SH-SY5Y (cell line): ENCODE data around the gene TCF23.

ENCODE experiments used
- GATA2 ChIP-seq: IDR thresholded peaks from 2 replicates; pipeline ENCODE4 v1.6.1; 2011; ENCODE audit warnings: mild to moderate bottlenecking, low read depth, low read length
- GATA3 ChIP-seq: IDR thresholded peaks from 2 replicates; pipeline ENCODE4 v1.6.1; 2011; ENCODE audit warnings: low read depth, mild to moderate bottlenecking, low read length, moderate library complexity

TCF23 gene

DNA sequence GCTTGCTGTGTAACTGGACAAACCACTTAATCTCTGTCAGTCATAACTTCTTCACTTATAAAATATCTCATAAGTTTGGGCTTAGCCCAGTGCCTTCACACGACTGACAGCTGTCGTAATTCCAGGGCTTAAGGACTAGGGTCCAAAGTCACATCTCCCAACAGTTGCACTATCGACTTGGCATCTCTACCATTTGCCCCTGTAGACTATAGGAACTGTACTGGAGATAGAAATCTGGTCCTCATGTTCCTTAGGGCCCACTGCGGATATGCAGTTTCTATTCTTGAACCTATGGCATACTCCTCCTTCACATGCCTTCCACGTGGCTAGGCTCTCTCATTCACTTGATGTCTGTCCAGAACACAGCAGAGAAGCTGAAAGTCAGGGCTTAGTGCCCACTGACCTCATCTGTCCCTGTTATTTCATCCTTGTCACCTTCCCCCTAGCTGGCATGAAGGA, 22.5 kb upstream of the TCF23 start:
- no peak for TF ChIP-seq GATA2
- TF ChIP-seq GATA3 = no peak

DNA sequence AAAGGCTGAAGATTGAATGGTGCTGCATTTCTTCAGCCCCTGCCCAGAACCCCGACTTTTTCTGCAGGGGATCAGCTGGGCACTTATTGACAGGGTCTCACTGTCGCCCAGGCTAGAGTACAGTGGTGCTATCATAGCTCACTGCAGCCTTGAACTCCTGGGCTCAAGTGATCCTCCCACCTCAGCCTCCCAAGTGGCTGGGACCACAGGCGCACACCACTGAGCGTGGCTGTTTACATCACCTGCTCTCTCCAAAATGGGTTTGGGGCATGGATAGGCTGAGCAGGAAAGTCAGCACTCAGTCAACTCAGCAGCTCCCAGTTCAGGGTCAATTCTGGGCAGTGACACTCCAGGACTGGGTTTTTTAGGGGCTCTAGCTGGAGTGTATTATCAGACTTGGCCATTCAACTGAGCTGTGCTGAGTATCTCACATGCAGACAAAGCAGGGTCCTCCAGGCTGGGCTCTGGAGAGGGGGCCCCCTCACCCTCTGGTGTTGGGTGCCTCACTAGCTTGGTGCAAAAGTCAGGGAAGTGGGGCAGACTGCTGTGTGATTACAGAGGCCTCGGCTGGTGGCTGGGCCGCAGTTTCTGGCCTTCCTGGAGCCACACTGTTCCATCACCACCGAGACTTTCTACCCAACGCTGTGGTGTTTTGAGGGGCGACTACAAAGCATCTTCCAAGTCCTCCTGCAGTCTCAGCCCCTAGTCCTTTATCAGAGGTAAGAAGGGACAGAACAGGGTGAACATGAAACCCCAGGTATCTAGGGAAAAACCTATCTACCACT, 20.7 kb upstream of the TCF23 start:
- no peak for TF ChIP-seq GATA2
- no peak for TF ChIP-seq GATA3

DNA sequence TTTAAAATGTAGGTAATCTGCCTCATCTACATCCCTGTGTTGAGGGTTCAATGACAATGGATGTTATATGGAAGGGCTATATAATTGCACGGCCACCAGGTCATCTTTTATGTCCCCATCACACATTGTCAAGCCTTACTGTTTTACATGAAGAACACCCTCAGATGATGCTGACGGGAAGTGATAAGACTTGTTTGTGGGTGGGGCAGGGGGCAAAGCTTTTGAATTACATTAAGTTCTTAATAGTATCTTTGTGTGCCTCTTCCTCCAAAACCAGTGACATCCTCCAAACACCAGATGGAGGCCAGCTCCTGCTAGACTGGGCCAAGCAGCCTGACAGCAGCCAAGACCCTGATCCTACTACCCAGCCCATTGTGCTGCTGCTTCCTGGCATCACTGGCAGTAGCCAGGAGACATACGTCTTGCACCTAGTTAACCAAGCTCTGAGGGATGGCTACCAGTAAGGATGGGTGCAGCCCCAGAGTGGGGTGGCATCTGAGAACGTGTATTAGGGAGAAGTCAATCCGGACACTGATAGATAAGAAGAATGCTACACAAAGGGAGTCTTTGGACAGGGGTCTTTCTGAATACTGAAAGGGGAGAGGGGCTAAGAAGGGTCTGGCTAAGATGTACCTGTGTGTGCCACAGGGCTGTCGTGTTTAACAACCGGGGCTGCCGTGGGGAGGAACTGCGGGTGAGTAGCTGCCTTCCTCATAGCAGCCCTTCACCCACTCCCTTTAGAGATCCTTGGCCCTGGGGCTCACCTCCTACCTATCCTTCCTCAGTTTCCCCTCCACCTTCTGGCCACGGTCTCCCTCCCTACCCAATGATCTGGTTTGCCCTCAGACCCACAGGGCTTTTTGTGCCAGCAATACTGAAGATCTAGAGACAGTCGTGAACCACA, 19.9 kb upstream of the TCF23 start:
- TF ChIP-seq GATA3 (no peak), GATA2 (no peak)

DNA sequence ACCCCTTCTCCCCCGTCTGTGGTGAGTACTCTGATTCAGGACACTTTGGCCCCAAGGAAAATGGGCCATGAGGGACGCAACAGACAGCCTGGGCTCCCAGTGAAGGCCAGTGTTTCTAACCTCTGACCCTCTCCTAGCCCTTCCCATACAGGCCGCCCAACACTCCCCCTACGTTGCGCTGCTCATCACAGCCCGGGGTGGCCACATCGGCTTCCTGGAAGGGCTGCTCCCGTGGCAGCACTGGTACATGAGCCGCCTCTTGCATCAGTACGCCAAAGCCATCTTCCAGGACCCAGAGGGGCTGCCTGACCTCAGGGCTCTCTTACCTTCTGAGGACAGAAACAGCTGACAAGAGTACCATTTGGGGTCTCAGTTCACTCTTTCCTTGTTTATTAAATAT, 18.4 kb upstream of the TCF23 start:
- TF ChIP-seq GATA3 (no peak), GATA2 (no peak)

GRCh38 chr2:27131429-27131828, 17.4 kb upstream of the TCF23 start:
- no peak for TF ChIP-seq GATA2
- no peak for TF ChIP-seq GATA3

DNA sequence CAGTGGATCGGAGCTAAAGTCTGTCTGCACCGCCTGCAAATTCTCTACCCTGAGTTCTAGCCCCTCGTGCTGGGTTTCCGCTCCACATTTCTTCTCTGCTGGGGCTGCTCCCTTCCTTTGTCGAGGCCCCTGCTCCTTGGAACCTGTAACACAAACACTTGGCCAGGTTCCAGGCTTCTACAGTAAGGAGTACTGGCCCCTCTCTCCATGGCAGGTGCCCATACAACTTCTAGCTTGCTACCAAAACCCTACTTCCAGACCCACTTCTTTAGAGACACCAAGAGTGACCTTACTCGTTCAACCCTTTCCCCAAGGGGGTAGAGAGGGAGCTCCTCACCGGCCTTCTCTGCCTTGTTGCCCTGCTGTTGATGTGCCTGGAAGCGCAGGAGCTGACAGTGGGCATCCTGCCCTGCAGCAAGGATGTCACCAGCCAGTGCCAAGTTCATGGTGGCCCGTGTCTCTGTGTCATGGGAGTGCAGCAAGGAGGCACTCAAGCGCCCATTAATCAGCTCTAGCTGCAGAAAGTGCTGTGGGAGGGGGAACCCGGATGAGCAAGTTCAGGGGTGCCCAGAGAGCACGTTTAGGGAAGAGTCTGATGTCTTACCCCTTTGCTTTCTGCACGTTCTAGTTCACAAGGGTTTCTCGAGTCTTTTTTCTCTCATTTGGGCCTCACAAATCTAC, 15.5 kb upstream of the TCF23 start:
- TF ChIP-seq GATA2 (no peak), GATA3 (no peak)

DNA sequence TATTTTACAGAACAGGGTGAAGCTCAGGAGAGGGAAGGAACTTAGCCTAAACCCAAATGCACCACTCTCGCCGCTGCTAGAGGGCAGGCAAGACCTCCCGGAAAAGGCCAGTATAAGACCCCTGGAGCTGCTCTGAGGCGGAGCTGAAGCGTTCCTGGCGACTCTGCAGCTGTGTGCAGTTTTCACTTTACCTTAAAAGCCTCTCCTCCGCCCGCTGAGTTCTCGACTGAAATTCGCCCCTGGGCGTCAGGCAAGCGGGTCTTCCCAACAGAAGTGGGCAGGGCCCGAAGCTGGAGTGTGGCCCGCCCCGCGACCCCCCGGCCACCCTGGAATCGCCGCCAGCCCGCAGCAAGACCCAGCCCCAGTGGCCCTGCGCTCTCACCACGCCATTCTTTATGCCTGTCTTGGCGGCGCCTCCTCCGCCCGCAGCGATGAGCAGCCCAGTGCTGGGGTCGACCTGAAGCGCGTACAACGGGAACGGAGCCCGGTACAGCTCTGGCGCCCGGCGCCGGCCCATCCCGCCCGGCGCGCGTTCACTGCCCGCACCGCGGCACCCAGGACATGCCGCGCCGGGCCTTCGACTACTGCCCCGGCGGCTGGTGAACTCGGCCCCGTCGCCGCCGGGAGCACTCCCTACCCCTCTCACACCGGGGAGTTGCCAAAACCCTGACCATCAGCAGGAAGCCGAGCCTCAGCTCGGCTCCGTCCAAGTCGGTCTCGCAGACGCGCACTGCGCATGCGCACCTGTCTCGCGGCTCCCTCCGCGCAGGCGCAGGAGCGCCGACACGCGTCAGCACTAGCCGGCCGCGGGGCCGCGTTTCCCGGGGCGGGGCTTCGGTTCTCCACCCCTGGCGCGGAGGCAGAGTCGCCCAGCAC, 14.7 kb upstream of the TCF23 start, which contains the start of gene PREB:
PREB (minus strand) TSS at position 732 of the 876 bp plus-strand sequence; CDS start at position 517, 215 bp downstream.
- no peak for TF ChIP-seq GATA3
- TF ChIP-seq GATA2 = no peak

DNA sequence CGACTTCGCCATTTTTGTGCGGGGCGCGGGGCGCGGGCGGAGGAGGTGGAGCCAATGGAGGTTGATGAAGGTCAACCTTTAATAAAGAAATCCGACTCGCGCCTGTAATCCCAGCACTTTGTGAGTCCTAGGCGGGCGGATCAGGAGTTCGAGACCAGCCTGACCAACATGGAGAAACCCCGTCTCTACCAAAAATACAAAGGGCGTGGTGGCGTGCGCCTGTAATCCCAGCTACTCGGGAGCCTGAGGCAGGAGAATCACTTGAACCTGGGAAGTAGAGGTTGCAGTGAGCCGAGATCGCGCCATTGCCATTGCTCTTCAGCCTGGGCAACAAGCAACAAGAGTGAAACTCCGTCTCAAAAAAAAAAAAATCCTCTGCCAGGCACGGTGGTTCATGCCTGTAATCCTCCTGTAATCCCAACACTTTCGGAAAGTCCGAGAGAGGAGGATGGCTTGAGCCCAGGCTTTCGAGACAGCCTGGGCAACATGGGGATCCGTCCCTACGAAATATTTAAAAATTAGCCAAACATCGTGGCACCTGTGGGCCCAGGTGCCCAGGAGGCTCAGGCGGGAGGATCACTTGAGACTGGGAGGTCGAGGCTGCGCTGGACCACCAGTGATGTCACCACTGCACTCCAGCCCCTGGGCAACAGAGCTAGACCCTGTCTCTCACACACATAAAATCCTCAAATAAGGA, 13.9 kb upstream of the TCF23 start:
- TF ChIP-seq GATA3 (no peak), GATA2 (no peak)

GRCh38 chr2:27135478-27135955, 13.3 kb upstream of the TCF23 start:
- no peak for TF ChIP-seq GATA3
- TF ChIP-seq GATA2 = no peak

DNA sequence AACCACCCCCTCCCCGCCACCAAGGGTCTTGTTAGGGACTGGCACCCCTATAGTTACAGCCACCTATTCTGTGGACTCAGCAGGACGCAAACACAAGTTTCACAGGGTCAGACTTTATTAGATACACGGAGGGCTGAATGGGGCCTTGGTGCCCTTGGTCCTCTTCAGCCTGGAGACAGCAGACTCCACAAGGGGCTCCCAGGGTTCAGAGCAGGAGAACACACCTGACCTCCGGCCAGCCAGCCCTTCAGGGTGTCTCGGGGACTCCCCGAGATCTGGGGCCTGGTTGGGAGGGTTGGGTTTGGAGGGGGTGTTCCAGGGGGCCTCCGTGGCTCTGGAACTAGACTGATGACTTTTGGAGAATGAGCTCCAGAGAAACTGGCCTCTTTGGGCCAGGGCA, 12.1 kb upstream of the TCF23 start:
- no peak for TF ChIP-seq GATA2
- TF ChIP-seq GATA3 = no peak

DNA sequence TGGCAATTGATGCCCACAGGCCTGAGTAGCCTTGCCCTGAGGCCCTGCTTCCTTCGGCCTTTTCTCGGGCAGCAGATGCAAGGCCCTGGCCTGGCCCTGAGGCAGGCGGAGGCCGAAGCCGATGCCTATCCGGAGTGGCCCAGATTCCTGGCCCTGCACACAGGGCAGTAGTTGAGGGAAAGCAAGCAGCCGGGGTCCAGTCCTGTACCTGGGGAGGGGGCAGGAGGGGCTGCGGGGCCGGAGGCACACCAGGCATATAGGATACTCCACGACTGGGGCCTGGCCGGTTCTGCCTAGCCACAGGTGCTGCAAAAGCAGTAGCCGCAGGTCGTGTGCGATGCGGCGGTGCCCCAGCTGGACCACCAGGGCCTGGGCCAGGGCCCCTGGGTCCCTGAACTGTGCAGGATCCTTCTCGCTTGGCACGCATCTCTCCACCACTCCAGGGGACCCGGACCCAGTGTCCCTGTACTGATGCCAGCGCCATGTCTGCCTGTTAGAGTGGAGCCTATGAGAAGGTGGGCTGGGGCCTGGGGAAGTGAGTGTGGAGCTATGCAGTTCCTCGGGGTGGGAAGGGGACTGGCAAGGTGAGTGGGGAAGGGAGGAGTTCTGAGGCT, 11.4 kb upstream of the TCF23 start:
- TF ChIP-seq GATA3 = no peak
- no peak for TF ChIP-seq GATA2

GRCh38 chr2:27138111-27138510, 10.7 kb upstream of the TCF23 start:
- no peak for TF ChIP-seq GATA2
- no peak for TF ChIP-seq GATA3
